HepG2 (cell line): ENCODE data around the gene ARSB. TPM values are rescaled to one million over a fixed set of nuclear protein-coding genes. Genes with fewer than 3 reads are reported as not detected.

Experiments used
- ETV5 ChIP-seq: IDR thresholded peaks from 2 replicates; pipeline ENCODE4 v1.6.1; 2018; ENCODE audit warnings: missing biosample characterization, missing genetic modification reagents, inconsistent platforms, borderline replicate concordance
- HIVEP1 ChIP-seq: sonication (generic); formaldehyde crosslinking; IDR thresholded peaks from 2 replicates; pipeline ENCODE4 v1.4.0; 2020; ENCODE audit warnings: mild to moderate bottlenecking, missing genetic modification reagents
- JUNB ChIP-seq: sonication (generic); formaldehyde crosslinking; IDR thresholded peaks from 2 replicates; pipeline ENCODE4 v1.8.0; 2022; ENCODE audit warnings: missing genetic modification reagents, mild to moderate bottlenecking, borderline replicate concordance
- NFE2 ChIP-seq: sonication (generic); formaldehyde crosslinking; IDR thresholded peaks from 2 replicates; pipeline ENCODE4 v1.4.0; 2020; ENCODE audit warnings: missing genetic modification reagents
- NFE2L2 ChIP-seq: fragments of 150-350 bp; IDR thresholded peaks from 2 replicates; pipeline ENCODE4 v1.6.1; 2014; ENCODE audit warnings: low read length
- NR2F1 ChIP-seq, 2 experiments: fragments of 450-650 bp in 1 of 2; formaldehyde crosslinking in 1 of 2; IDR thresholded peaks; 2 replicates each; pipeline versions ENCODE4 v1.5.0 to v1.6.1; 2016 to 2020; ENCODE audit warnings: mild to moderate bottlenecking in 1 of 2, missing compliant biosample characterization in 1 of 2, missing genetic modification reagents in 1 of 2, moderate library complexity in 1 of 2
- POLR2AphosphoS5 ChIP-seq: IDR thresholded peaks from 2 replicates; pipeline ENCODE4 v1.6.1; 2012; ENCODE audit warnings: low read depth, low read length
- RAD21 ChIP-seq: fragments of 450-650 bp; formaldehyde crosslinking; IDR thresholded peaks from 2 replicates; pipeline ENCODE4 v1.5.0; 2020; ENCODE audit warnings: mild to moderate bottlenecking
- REST ChIP-seq, 2 experiments: IDR thresholded peaks; 2 replicates each; pipeline ENCODE4 v1.6.1; 2011 to 2012; ENCODE audit warnings: low read length in 2 of 2, borderline replicate concordance in 1 of 2, low read depth in 1 of 2, mild to moderate bottlenecking in 1 of 2, moderate library complexity in 1 of 2
- SETDB1 ChIP-seq: sonication (generic); formaldehyde crosslinking; IDR thresholded peaks from 2 replicates; pipeline ENCODE4 v1.5.1; 2020; ENCODE audit warnings: missing genetic modification reagents, mild to moderate bottlenecking, borderline replicate concordance
- SMAD1 ChIP-seq: sonication (generic); formaldehyde crosslinking; IDR thresholded peaks from 2 replicates; pipeline ENCODE4 v1.4.0; 2020; ENCODE audit warnings: missing genetic modification reagents, low read depth, mild to moderate bottlenecking, borderline replicate concordance
- SPEN ChIP-seq: sonication (generic); formaldehyde crosslinking; IDR thresholded peaks from 2 replicates; pipeline ENCODE4 v1.5.1; 2020; ENCODE audit warnings: low read depth, mild to moderate bottlenecking, missing genetic modification reagents
- SYNCRIP ChIP-seq: fragments of 200-400 bp; formaldehyde crosslinking; IDR thresholded peaks from 2 replicates; pipeline ENCODE4 v1.6.1; 2018; ENCODE audit warnings: mild to moderate bottlenecking, low read depth, low read length; ENCODE audit not compliant: insufficient read depth
- ZFX ChIP-seq: sonication (generic); formaldehyde crosslinking; IDR thresholded peaks from 2 replicates; pipeline ENCODE4 v1.4.0; 2020; ENCODE audit warnings: mild to moderate bottlenecking, low read depth, missing genetic modification reagents, moderate library complexity
- ZNF180 ChIP-seq: sonication (generic); formaldehyde crosslinking; IDR thresholded peaks from 2 replicates; pipeline ENCODE4 v1.4.0; 2020; ENCODE audit warnings: low read depth, missing genetic modification reagents, borderline replicate concordance
- ZNF333 ChIP-seq: sonication (generic); formaldehyde crosslinking; IDR thresholded peaks from 2 replicates; pipeline ENCODE4 v1.4.0; 2020; ENCODE audit warnings: mild to moderate bottlenecking, missing genetic modification reagents, borderline replicate concordance
- ZNF556 ChIP-seq: sonication (generic); formaldehyde crosslinking; IDR thresholded peaks from 2 replicates; pipeline ENCODE4 v1.4.0; 2020; ENCODE audit warnings: mild to moderate bottlenecking, missing genetic modification reagents, borderline replicate concordance
- ZNF740 ChIP-seq: sonication (generic); formaldehyde crosslinking; IDR thresholded peaks from 2 replicates; pipeline ENCODE4 v1.4.0; 2020; ENCODE audit warnings: missing genetic modification reagents
- polyA plus RNA-seq, 8 experiments: library from polyadenylated mRNA; depleted of rRNA in 3 of 8; stranded (reverse) in 7 of 8; unstranded in 1 of 8; fragments of >200 nt; fragmentation: Illumina TruSeq in 4 of 8; extraction: Trizol in 4 of 8; gene quantifications; 2 replicates each; pipeline versions ENCODE4 v1.2.1 to v1.2.3, GENCODE V29; 2011 to 2016; ENCODE audit warnings: low read depth in 4 of 8, missing spikeins in 1 of 8, mixed read lengths in 1 of 8; ENCODE audit not compliant: insufficient read depth in 1 of 8
- total RNA-seq, 5 experiments: library from RNA; depleted of rRNA; stranded (reverse); fragments of >200 nt; fragmentation: Illumina TruSeq; extraction: Trizol; gene quantifications; 2 replicates each; pipeline ENCODE4 v1.2.3, GENCODE V29; 2016; ENCODE audit warnings: low read depth in 1 of 5
- TF ChIP-seq, protein P1 (sequence below): sonication (generic); formaldehyde crosslinking; IDR thresholded peaks from 2 replicates; pipeline ENCODE4 v1.4.0; 2020; ENCODE audit warnings: low read depth, missing genetic modification reagents
- TF ChIP-seq, protein P2 (sequence below): sonication (generic); formaldehyde crosslinking; IDR thresholded peaks from 2 replicates; pipeline ENCODE4 v1.4.0; 2020; ENCODE audit warnings: mild to moderate bottlenecking, low read depth, missing genetic modification reagents
- TF ChIP-seq, protein P3 (sequence below): sonication (generic); formaldehyde crosslinking; IDR thresholded peaks from 2 replicates; pipeline ENCODE4 v1.4.0; 2020; ENCODE audit warnings: missing genetic modification reagents

The ARSB gene
- total and polyA plus RNA-seq, 2 of the 13 experiments (the other 11 are each of a cell fraction or from before 2014, with no cell fraction given) = 52.6 to 66.4 TPM

DNA sequence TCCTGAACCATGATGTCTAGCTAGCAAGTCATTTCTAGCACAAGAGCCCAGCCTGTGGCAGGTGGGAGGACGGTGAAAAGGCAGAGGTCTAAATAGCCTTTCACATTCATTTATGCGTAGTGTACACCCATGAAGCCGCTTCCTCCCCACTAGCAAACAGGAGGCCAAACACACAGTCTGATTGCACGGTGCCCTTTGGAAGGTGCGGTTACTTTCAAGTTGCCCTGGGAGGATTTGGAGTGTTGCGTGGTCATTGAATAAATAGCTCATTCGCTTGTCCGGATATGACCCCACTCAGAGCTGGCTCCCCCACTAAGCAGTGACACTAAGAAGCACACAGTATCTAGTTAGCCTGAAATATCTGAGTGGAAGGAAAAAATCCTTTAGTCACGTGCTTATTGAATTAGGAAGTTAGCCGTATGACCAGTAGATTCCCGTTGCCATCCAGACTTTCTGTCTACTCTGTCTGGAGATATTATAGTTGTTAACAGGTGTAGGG, 664 bp upstream of the ARSB start (continued):
- TF ChIP-seq, protein P1, sequence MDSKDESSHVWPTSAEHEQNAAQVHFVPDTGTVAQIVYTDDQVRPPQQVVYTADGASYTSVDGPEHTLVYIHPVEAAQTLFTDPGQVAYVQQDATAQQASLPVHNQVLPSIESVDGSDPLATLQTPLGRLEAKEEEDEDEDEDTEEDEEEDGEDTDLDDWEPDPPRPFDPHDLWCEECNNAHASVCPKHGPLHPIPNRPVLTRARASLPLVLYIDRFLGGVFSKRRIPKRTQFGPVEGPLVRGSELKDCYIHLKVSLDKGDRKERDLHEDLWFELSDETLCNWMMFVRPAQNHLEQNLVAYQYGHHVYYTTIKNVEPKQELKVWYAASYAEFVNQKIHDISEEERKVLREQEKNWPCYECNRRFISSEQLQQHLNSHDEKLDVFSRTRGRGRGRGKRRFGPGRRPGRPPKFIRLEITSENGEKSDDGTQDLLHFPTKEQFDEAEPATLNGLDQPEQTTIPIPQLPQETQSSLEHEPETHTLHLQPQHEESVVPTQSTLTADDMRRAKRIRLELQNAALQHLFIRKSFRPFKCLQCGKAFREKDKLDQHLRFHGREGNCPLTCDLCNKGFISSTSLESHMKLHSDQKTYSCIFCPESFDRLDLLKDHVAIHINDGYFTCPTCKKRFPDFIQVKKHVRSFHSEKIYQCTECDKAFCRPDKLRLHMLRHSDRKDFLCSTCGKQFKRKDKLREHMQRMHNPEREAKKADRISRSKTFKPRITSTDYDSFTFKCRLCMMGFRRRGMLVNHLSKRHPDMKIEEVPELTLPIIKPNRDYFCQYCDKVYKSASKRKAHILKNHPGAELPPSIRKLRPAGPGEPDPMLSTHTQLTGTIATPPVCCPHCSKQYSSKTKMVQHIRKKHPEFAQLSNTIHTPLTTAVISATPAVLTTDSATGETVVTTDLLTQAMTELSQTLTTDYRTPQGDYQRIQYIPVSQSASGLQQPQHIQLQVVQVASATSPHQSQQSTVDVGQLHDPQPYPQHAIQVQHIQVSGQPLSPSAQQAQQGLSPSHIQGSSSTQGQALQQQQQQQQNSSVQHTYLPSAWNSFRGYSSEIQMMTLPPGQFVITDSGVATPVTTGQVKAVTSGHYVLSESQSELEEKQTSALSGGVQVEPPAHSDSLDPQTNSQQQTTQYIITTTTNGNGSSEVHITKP = peak; percentile 72; the same call in 1 of the 2 replicates
- TF ChIP-seq POLR2AphosphoS5 = peak; percentile 89
- no peak for TF ChIP-seq NFE2
- TF ChIP-seq ZNF180 (CRISPR knock-in tag) = no peak
- TF ChIP-seq HIVEP1 = peak; percentile 30; the same call in 1 of the 2 replicates
- peak; percentile 90 for TF ChIP-seq NFE2L2
- TF ChIP-seq SYNCRIP = no peak
- TF ChIP-seq, protein P2, sequence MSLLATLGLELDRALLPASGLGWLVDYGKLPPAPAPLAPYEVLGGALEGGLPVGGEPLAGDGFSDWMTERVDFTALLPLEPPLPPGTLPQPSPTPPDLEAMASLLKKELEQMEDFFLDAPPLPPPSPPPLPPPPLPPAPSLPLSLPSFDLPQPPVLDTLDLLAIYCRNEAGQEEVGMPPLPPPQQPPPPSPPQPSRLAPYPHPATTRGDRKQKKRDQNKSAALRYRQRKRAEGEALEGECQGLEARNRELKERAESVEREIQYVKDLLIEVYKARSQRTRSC (CRISPR knock-in tag) = no peak
- TF ChIP-seq REST (IDR thresholded peaks at IDR 0.05; ENCODE audit: borderline replicate concordance in 1 of 2, low read depth in 1 of 2, low read length in 2 of 2) = peak in 1 of 2 experiments; percentile 81; a peak in 2 of 4 replicates
- peak; percentile 89 for TF ChIP-seq ZFX
- TF ChIP-seq ZNF333 (CRISPR knock-in tag) = no peak
- peak; percentile 93 to 96 for TF ChIP-seq NR2F1 (CRISPR knock-in tag; IDR thresholded peaks at IDR 0.05)
- TF ChIP-seq SETDB1 (CRISPR knock-in tag) = no peak
- TF ChIP-seq ETV5 (CRISPR knock-in tag) = peak; percentile 98
- TF ChIP-seq RAD21 (CRISPR knock-in tag) = peak; percentile 19; the same call in 1 of the 2 replicates
- peak; percentile 98 for TF ChIP-seq ZNF740 (CRISPR knock-in tag)
- TF ChIP-seq, protein P3, sequence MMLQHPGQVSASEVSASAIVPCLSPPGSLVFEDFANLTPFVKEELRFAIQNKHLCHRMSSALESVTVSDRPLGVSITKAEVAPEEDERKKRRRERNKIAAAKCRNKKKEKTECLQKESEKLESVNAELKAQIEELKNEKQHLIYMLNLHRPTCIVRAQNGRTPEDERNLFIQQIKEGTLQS (CRISPR knock-in tag) = peak; percentile 95
- peak; percentile 86; the same call in 1 of the 2 replicates for TF ChIP-seq ZNF556 (CRISPR knock-in tag)
- TF ChIP-seq JUNB = peak; percentile 85
- no peak for TF ChIP-seq SMAD1
- peak; percentile 79; the same call in 1 of the 2 replicates for TF ChIP-seq SPEN (CRISPR knock-in tag)
